A549 (cell line): ENCODE data around the gene EXOSC6.

Source experiments
- BHLHE40 ChIP-seq: IDR thresholded peaks from 2 replicates; pipeline ENCODE4 v1.6.1; 2012; ENCODE audit warnings: low read depth, low read length, inconsistent platforms
- HDAC2 ChIP-seq: fragments of 200-600 bp; sonication (generic); IDR thresholded peaks from 2 replicates; pipeline ENCODE4 v1.6.1; 2016
- POLR2A ChIP-seq: IDR thresholded peaks from 2 replicates; pipeline ENCODE4 v1.6.1; 2012; ENCODE audit warnings: mild to moderate bottlenecking, low read length
- TF ChIP-seq, protein P1 (sequence below): fragments of >200 bp; sonication (Bioruptor Twin); formaldehyde crosslinking; IDR thresholded peaks from 3 replicates; pipeline ENCODE4 v1.5.1; 2016

DNA sequence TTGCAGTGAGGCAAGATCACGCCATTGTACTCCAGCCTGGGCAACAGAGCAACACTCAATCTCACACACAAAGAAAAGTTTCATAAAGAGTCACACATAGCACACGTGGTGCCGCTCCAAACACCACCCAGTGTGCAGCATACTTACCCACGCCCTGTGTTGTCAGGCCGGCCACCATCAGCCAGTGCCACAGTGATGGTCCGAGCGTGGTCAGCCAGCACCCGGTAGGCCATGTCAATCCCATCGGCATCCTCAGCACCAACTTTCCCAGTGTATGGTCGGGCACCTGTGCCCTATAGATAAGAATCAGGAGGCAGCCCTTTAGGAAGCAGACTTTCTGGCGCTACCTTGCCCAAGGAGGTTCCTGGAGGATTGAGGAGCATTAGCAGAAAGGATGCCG is 17.7 kb upstream of the EXOSC6 start:
- no peak for TF ChIP-seq POLR2A
- TF ChIP-seq HDAC2: no peak
- TF ChIP-seq, protein P1, sequence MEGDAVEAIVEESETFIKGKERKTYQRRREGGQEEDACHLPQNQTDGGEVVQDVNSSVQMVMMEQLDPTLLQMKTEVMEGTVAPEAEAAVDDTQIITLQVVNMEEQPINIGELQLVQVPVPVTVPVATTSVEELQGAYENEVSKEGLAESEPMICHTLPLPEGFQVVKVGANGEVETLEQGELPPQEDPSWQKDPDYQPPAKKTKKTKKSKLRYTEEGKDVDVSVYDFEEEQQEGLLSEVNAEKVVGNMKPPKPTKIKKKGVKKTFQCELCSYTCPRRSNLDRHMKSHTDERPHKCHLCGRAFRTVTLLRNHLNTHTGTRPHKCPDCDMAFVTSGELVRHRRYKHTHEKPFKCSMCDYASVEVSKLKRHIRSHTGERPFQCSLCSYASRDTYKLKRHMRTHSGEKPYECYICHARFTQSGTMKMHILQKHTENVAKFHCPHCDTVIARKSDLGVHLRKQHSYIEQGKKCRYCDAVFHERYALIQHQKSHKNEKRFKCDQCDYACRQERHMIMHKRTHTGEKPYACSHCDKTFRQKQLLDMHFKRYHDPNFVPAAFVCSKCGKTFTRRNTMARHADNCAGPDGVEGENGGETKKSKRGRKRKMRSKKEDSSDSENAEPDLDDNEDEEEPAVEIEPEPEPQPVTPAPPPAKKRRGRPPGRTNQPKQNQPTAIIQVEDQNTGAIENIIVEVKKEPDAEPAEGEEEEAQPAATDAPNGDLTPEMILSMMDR: no peak
- TF ChIP-seq BHLHE40: no peak
